GM18873 (cell line): ENCODE measurements around the gene ABCB9.

Source experiments
- ATAC-seq: cut with Tn5 transposase; IDR thresholded peaks from one replicate; pipeline ENCODE4 v1.9.1; 2021; ENCODE audit warnings: mild to moderate bottlenecking, moderate library complexity, moderate number of reproducible peaks; ENCODE audit not compliant: unreplicated experiment, low FRiP score

ABCB9 gene

GRCh38 chr12:122982963-122983788 is 16.9 kb upstream of the ABCB9 start:
- no peak for ATAC-seq

- ATAC-seq = no peak
Observed at GRCh38 chr12:122982477-122982815, 16.2 kb upstream of the ABCB9 start.

GRCh38 chr12:122981587-122982476 is 15.6 kb upstream of the ABCB9 start:
- ATAC-seq = no peak

- ATAC-seq = no peak
Observed at GRCh38 chr12:122981036-122981471, 14.8 kb upstream of the ABCB9 start.

- ATAC-seq = no peak
Observed at GRCh38 chr12:122980183-122981035, 14.1 kb upstream of the ABCB9 start, which contains the start of gene ARL6IP4. Gene ARL6IP4 (plus strand): TSS chr12:122980681. CDS start chr12:122981140, 459 bp downstream.

- no peak for ATAC-seq
Observed at GRCh38 chr12:122979908-122980182, 13.6 kb upstream of the ABCB9 start.

- ATAC-seq = no peak
Observed at GRCh38 chr12:122979001-122979907, 13.0 kb upstream of the ABCB9 start.

GRCh38 chr12:122978507-122978955 is 12.3 kb upstream of the ABCB9 start:
- ATAC-seq = no peak

- ATAC-seq = no peak
Observed at GRCh38 chr12:122977655-122978392, 11.6 kb upstream of the ABCB9 start.

GRCh38 chr12:122977153-122977552 is 10.9 kb upstream of the ABCB9 start:
- ATAC-seq = no peak

GRCh38 chr12:122976648-122976975 is 10.3 kb upstream of the ABCB9 start:
- ATAC-seq = no peak

- no peak for ATAC-seq
Observed at GRCh38 chr12:122975790-122976647, 9.8 kb upstream of the ABCB9 start.

GRCh38 chr12:122974892-122975789 is 8.9 kb upstream of the ABCB9 start, which contains the start of gene OGFOD2:
Gene OGFOD2 (plus strand): TSS chr12:122975244. CDS start chr12:122975252, 8 bp downstream.
- ATAC-seq = peak; percentile 56

GRCh38 chr12:122974274-122974891 is 8.1 kb upstream of the ABCB9 start:
- peak; percentile 66 for ATAC-seq

- ATAC-seq = no peak
Observed at GRCh38 chr12:122969676-122970075, 3.4 kb upstream of the ABCB9 start.

GRCh38 chr12:122968104-122968503 is 1.8 kb upstream of the ABCB9 start:
- ATAC-seq = no peak
